ENCODE measurements around the gene F2R. TPM values are rescaled to one million over a fixed set of nuclear protein-coding genes. Genes with fewer than 3 reads are reported as not detected.

Gene F2R
- total and polyA plus RNA-seq, 12 donors: 6.0 to 60.5 (median 26.8) TPM

GRCh38 chr5:76697670-76698069 lies 18.3 kb upstream of the F2R start:
- 95 to 98% (median 97%) methylated on average over 5 of the region's 5 CpGs for WGBS, 4 donors
- H3K4me3 ChIP-seq: no peak overlapping the region
- H3K4me1 ChIP-seq (replicated peaks in 1 of 2): no peaks in the 10 kb centered on the region
- no peak overlapping the region for H3K27ac ChIP-seq
- H3K36me3 ChIP-seq (replicated peaks in 1 of 2): no peaks in the 10 kb centered on the region
- no peak for TF ChIP-seq POLR2A (IDR thresholded peaks at IDR 0.05)
- TF ChIP-seq, protein P1, sequence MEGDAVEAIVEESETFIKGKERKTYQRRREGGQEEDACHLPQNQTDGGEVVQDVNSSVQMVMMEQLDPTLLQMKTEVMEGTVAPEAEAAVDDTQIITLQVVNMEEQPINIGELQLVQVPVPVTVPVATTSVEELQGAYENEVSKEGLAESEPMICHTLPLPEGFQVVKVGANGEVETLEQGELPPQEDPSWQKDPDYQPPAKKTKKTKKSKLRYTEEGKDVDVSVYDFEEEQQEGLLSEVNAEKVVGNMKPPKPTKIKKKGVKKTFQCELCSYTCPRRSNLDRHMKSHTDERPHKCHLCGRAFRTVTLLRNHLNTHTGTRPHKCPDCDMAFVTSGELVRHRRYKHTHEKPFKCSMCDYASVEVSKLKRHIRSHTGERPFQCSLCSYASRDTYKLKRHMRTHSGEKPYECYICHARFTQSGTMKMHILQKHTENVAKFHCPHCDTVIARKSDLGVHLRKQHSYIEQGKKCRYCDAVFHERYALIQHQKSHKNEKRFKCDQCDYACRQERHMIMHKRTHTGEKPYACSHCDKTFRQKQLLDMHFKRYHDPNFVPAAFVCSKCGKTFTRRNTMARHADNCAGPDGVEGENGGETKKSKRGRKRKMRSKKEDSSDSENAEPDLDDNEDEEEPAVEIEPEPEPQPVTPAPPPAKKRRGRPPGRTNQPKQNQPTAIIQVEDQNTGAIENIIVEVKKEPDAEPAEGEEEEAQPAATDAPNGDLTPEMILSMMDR (IDR thresholded peaks at IDR 0.05): no peak
- no peaks in the 10 kb centered on the region for H3K9me3 ChIP-seq (replicated peaks in 1 of 3)
- H3K27me3 ChIP-seq: no peaks in the 10 kb centered on the region
- DNase-seq: no peak
- intact Hi-C loops (cut with DNase I): no loop called here

GRCh38 chr5:76700571-76700970 lies 15.4 kb upstream of the F2R start:
- 90 to 97% (median 93%) methylated on average over 2 of the region's 2 CpGs for WGBS, 4 donors
- no peaks in the 10 kb centered on the region for H3K9me3 ChIP-seq (replicated peaks in 1 of 3)
- intact Hi-C loops (cut with DNase I): no loop called here
- H3K27ac ChIP-seq: no peak overlapping the region
- DNase-seq: no peak
- H3K4me1 ChIP-seq (replicated peaks in 1 of 2): no peaks in the 10 kb centered on the region
- no peak overlapping the region for H3K4me3 ChIP-seq
- no peaks in the 10 kb centered on the region for H3K27me3 ChIP-seq
- H3K36me3 ChIP-seq (replicated peaks in 1 of 2): no peaks in the 10 kb centered on the region
- no peak for TF ChIP-seq POLR2A (IDR thresholded peaks at IDR 0.05)
- TF ChIP-seq, protein P1 (IDR thresholded peaks at IDR 0.05): no peak

- intact Hi-C loops (cut with DNase I): no loop called here
- peak; percentile 36 to 85 (median 68) for DNase-seq
- WGBS, 4 donors: 28 to 48% (median 35%) methylated on average over 2 of the region's 2 CpGs
These were observed 14.6 kb upstream of the F2R start for GRCh38 chr5:76701298-76701697.

DNA sequence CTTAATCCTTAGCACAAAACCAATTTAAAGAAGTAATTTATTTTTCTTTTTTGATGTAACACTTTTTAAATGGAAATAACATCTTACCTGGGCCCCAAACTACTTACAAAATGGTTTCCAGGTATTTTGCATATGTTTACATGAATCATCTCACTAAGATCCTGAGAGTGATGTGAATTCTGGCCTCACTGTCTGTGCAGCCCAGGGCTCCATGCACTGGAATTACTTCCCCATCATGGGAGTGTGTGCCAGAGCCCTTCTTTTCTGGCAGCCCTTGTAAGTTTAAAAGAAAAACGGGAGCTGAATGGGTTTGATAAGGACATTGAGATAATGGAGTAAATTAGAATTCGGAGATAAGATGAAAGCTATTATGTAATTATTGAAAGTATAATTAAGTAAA lies 12.2 kb upstream of the F2R start:
- H3K36me3 ChIP-seq (replicated peaks in 1 of 2): no peaks in the 10 kb centered on the region
- peak in 2 of 7 donors; percentile 17 to 45 for DNase-seq
- no peaks in the 10 kb centered on the region for H3K27me3 ChIP-seq
- no peaks in the 10 kb centered on the region for H3K4me1 ChIP-seq (replicated peaks in 1 of 2)
- H3K4me3 ChIP-seq: no peak overlapping the region
- no peaks in the 10 kb centered on the region for H3K9me3 ChIP-seq (replicated peaks in 1 of 3)
- intact Hi-C loops (cut with DNase I): no loop called here
- TF ChIP-seq POLR2A (IDR thresholded peaks at IDR 0.05): no peak
- TF ChIP-seq, protein P1 (IDR thresholded peaks at IDR 0.05): no peak
- WGBS, 4 donors: 29 to 35% (median 32%) methylated on average over 2 of the region's 2 CpGs
- H3K27ac ChIP-seq: no peak overlapping the region

More at GRCh38 chr5:76701298-76701697, 14.6 kb upstream of the F2R start:
- no peak overlapping the region for H3K4me3 ChIP-seq
- no peaks in the 10 kb centered on the region for H3K27me3 ChIP-seq
- TF ChIP-seq, protein P1 (IDR thresholded peaks at IDR 0.05): no peak
- no peak for TF ChIP-seq POLR2A (IDR thresholded peaks at IDR 0.05)
- no peaks in the 10 kb centered on the region for H3K9me3 ChIP-seq (replicated peaks in 1 of 3)
- peak overlapping the region in 1 of 5 donors; percentile 8 for H3K27ac ChIP-seq
- no peaks in the 10 kb centered on the region for H3K4me1 ChIP-seq (replicated peaks in 1 of 2)
- no peaks in the 10 kb centered on the region for H3K36me3 ChIP-seq (replicated peaks in 1 of 2)
